Stimulated activated CD4-positive, alpha-beta T cell treated with anti-CD3 and anti-CD28 coated beads, Interleukin-4, amount 100 ng/mL, for 1 hour (primary cell): Measurements from ENCODE around the gene BPIFB4.

ENCODE experiments used
- DNase-seq: peaks from one replicate; pipeline ENCODE4 v3.0.0-alpha.2; 2020

The BPIFB4 gene

DNA sequence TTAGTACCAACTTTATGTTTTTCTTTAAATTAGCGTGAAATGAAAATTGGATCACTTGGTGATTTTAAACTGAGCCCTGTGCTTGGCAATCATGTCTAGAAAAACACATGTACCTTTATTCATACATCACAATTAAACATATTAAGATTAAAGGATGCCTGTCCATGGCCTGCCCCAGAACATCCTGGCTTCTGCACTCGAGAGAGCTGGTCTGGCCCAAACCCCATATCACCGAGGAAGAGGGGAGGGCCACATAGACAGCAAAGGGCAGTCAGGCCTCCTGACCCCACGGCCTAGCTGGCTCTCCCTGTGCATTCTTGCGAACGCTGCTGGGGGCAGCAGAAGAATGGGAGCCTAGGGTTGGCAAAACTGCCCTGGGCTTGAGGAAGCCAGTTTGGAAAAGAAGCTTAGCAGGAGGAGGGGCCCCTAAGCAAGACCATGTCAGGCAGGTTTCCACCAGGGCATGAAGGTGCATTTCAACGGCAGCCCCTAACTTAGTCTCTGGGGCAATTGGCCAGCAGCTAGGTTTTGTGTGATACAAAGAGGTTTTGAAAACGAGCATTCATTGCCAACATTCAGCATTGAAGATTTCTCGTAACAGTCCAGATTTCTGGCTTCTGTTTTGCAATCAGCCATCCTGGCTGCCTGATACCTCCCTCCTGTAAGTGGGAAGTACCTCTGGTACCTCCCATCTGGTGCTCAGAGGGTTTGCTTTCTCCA, 17.2 kb upstream of the BPIFB4 start:
- DNase-seq = no peak

DNA sequence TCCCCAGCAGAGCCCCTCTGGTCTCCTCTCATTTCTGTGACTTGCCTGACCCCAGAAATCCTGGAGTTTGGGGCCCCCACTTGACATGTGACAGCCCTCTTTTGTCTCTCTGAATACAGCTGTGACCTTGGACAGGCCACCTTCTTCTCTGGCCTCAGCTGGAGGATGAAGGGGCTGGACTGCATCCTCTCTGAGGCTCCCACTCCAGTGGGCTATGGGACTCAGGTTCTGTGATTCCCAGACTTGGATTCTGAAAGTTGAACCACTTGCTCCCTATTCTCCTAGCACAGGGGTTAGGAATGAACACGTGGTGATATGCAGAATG, 16.7 kb upstream of the BPIFB4 start:
- no peak for DNase-seq

DNA sequence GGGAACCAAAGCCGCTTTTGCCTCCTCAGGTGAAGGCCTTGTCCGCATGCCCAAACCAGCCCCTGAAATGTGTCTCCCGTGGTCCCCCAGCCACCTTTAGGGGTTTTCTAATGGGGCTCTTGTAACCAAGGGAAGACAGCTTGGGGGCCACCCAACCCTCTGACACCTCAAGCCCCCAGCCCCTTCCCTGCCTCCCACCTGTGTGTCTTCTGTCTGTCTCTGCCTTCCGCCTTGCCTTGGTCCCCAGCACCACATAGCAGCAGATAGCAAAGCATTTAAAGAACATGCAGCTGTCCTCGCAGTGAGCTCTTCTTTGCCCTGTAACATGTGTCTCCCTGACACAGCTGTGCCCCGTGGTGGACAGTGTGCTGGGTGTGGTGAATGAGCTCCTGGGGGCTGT, 16.2 kb upstream of the BPIFB4 start:
- no peak for DNase-seq

DNA sequence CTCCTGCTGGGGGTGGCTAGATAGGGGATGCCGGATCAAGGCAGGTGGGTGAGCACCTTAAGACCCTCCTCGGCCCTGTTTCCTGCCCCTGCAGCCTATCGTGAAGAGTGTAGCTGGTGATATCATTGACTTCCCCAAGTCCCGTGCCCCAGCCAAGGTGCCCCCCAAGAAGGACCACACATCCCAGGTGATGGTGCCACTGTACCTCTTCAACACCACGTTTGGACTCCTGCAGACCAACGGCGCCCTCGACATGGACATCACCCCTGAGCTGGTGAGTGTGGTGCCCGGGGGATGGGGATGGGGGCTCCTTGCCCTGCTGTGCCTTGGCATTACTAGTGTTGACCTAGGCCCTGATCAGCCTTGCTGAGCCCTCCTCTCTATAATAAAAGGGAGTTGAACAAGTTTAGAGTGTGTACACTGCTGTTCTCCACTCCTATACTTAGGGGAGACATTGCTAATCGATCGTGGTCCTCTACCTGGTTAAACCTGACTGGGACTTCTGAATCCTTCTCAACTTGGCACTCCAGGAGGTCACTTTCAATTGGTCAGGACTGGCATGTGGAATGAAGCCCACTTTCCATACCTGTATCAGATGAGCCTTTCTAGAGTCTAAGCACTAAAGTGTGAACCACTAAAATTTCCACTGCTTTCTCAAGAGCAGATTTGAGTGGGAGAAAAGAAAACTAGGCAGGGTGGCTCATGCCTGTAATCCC, 14.7 kb upstream of the BPIFB4 start:
- no peak for DNase-seq

DNA sequence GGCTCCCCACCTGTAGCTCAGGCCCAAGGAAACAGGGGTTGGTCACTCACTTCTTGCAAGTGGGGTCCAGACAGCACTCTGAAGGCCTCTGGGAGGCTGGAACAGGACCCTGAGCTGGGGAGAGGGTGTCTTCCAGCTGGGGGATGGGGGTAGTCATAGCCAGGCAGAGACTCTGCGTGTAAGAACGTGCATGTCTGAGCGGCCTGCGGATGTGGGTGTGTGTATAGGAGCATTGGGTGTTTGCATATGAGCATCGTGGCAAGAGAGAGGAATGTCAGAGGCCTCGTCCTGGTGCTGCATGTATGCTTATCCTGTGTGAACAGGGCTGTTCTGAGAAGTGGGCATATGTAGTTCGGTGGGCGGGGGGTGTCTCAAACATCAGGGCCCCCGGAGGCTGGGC, 13.7 kb upstream of the BPIFB4 start:
- DNase-seq = no peak

DNA sequence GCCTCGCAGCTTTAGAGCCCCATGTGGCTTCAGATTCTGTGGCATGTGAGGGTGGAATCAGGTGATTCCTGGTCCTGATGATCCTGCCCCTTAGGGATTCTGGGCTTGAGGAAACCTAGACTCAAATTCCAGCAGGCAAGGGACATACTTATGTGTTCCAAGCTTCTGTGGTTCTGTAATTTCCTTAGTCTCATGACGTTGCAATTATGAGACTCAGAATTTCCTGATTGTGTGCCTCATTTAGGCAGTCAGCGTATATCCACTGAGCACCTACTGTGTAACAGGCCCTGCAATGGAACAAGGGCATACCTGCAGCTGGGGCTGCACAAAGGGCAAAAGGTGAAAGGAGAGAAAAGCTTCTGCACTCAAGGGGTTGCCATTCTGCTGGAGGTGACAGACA, 11.6 kb upstream of the BPIFB4 start:
- DNase-seq = no peak

DNA sequence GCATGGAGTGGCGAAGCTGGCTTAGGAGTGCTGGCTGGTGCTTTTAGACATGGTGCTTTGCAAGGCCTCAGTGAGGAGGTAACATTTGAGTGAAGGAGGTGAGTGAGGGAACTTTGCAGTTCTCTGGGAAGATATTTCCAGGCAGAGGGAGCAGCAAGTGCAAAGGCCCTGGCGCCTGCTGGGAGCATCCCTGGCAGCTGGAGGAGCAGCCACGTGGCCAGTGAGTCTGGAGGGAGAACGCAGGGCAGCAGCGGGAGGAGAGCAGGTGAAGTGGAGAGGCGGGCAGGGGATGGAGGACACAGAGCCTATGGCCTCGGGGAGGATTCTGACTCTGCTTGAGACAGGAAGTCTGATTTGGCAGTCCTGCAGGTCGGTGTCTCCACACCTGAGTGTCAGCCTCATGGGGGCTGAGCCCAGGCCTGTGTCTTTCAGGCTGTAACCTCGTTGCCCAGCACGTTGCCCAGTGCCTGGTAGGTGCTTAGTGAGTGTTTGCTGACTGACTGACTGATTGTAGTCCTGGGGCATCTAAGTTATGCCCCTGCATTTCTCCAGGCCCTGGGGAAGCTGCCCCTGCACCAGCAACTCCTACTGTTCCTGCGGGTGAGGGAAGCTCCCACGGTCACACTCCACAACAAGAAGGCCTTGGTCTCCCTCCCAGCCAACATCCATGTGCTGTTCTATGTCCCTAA, 11.0 kb upstream of the BPIFB4 start:
- no peak for DNase-seq

DNA sequence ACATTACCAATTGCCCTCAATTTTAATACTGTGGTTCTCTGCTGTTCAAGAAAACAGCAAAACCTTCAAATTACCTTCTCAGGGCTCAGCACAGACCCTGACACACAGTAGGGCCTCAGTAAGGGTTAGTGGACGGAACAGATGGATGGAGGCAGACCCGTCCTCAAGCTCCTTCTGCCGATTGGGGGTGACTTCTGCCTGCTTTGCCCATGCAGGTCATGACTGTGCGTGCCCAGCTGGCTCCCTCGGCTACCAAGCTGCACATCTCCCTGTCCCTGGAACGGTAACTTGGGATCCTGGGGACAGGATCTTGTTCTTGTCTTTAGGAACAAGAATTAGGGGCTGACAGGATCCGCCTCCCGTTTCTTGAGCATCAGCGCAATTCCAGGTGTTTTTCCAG, 9.8 kb upstream of the BPIFB4 start:
- no peak for DNase-seq

DNA sequence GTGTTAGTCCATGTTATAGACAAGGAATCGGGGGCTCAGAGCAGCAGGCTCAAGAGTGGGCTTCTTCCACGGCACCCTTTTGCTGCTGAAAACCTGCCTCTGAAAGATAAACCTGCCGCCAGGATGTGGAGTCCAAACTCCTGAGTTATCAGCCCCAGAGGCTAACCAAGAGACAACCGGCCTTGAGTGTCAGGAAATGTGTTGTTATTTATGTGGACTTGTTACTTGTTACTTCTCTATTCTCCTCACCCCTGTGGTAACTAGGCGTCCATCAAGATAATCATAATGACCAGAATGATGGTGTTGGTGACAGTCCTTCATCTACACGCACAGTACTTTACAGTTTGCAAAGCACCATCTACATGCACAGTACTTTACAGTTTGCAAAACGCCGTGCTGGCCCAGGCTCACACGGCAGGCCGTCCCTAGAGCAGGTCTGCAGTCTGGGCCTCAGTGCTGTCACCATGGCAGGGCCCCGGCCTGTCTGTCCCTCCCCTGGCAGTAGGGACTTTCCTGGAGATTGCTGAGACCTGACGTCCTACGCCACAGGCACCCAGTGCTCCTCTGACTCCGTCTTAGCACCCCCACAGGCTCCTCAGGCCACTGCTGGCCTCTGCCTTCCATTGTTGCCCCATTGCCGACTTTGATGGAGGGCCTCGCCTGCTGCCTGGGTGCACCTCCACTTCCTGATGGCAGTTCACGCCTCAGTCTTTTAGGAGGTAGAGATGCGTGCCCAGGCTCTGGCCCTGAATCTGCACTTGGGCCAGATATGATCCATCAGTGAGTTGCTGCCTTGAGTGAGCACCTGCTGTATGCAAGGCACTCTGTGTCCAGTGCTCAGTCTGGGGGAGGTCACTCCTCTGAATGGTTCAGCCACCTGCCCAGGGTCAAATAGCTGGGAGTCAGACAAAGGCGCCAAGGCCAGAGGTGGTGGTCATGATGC, 9.1 kb upstream of the BPIFB4 start:
- DNase-seq = no peak

DNA sequence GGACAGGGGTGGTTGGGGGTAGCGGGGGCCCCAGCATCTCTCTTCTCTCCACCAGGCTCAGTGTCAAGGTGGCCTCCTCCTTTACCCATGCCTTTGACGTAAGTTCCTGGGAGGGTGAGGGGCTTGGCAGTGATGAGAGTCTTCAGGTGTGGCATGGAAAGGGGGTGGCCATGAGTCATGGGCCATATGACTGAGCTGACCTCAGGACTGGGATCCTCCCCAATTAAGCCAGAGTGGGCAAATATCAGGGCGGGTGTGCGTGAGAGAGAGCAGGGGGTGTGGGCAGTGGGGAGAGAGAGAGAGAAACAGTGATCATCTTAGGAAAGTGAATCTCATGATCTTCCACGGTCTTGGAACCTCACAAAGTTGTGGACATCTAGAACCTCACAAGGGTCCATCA, 8.2 kb upstream of the BPIFB4 start:
- no peak for DNase-seq

DNA sequence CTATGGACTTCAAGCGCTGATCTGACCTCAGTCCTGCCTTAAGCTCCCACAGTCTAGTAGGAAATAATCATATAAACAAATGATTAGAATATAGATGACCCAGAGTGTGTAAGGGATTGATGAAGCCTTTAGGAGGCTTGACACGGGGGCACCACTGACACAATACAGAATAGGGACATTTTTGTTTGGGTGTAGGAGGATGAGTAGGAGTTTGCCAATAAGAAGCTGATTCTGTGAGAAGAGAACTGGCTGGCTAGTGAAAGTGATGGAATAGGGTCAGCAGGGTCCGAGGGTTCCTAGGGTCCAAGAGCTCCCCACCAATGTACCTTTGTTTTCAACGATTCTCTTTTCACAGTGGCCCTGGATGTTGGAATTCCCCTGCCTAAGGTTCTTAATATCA, 7.1 kb upstream of the BPIFB4 start:
- no peak for DNase-seq

DNA sequence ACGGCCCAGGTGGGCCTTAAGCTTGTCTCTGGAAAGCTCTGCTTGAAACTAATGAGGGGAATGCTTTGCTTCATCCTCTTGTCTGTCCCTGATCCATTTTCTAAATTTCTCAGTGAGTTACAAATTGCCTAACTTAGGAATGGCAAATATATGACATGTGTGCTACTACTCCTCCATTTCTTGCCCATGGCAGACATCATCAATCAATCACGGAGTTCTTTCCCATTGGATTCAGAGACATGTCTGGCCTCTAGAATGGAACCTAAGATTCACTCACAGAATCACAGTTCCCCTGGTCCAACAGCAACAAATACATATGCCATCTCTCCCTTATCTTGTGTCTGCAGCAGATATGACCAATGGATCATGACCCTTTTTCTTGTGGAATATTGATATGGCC, 6.6 kb upstream of the BPIFB4 start:
- no peak for DNase-seq

DNA sequence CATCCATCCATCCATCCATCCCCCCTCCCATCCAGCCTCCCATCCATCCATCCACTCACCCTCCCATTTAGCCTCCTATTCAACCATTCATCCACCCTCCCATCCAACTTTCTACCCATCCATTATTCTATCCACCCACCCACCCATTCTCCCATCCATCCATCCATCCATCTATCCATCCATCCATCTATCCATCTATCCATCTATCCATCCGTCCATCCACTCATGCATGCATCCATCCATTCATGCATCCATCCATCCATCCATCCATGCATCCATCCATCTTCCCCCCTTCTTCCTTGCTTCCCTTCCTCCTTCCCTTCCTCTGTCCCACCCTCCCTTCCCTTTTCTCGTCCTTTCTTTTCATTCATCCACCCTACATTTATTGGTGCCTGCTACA, 4.8 kb upstream of the BPIFB4 start:
- DNase-seq = no peak

DNA sequence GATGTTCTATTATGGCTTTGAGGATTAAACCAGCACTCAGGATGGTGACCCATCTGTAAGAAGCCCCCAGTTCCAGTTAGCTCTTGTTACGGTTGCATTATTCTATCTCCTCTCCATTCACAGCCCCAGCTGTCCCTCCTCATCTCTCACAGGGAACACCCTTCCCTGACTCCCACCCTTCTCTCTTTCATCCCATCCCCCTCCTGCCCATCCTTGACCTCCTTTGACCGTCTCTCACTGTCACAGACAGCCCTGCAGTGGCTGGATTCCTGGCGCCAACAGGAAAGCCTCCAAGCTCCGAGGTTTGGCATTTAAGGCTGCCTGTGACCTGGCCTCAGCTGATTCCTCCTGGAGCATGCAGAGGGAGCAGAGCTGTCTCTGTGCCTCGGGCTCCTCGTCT, 4.2 kb upstream of the BPIFB4 start:
- no peak for DNase-seq

DNA sequence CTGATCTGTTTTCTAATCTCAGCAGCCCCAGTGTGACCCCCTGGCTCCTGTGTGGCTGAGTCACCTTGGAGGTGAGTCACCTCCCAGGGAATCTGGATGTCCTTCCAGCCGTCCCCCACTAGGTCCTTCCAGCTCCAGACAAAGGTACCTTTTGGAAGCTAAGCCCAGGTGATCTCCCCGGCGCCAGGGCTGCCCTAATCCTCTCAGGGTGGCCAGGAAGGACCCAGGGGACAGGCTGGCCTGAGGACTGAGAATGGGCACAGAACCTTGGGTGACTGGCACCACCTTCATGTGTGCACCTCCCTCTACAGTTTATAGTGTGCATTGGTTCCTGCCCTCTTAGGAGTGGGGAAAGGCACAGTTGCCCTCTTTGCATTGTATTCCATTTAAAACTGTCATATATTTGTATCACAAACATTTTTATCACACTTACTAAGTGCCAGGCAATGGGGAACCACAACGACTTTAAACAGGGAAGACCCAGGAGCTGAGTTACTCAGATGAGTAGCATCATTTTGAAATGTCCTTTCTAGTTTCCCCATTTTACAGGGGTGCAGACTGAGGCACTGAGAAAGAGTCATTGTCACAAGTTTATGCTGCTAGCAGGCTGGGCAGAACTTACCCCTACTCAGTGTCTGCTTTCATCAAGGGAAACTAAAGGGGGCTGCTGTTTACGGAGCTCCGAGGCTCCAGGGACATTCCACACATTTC, 2.6 kb upstream of the BPIFB4 start:
- DNase-seq = no peak

DNA sequence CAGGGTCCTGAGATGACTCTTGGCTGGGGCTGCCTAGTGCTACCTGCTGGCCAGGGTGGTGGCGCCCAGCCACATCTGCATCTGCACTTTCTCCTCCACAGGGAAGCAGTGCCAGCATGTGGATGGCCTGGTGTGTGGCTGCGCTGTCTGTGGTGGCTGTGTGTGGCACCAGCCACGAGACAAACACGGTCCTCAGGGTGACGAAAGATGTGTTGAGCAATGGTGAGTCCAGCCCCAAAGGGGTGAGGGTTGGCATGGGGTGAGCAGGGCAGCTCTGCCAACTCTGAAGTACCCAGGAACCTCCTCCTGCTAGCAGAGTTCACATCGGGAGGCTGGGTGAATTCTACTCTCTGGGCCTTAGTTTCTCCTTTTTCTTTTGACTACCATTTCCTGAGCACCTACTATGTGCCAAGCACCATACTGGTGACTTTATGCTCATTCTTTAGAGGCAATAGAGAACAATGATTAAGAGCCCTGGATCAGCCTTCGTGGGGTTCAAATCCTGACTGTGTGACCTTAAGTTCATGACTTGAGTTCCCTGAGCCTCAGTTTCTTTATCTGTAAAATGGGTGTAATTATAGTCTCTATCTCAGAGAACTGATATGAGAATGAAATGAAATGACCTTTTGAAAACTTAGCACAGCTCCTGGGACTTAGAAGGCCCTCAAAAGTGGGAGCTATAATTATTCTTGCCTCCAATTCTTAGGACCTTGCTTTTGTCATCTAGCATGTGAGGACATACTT, 2.1 kb downstream of the BPIFB4 start:
- no peak for DNase-seq

DNA sequence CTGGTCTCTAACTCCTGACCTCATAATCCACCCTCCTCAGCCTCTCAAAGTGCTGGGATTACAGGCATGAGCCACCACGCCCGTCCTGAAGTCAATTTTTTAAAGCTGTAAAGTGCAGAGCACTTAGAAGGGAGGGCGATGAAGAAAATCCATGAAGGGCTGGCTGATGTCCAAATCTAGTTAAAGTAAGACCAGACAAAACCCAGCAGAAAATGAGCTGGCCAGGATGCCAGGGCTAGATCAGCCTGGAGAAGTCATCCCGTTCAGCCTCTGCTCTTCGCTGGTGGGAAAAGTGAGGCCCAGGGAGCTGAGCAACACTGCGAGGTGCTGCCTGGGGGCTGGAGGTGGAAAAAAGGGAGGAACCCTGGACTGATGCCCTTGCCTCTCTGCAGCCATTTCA, 3.1 kb downstream of the BPIFB4 start:
- no peak for DNase-seq

DNA sequence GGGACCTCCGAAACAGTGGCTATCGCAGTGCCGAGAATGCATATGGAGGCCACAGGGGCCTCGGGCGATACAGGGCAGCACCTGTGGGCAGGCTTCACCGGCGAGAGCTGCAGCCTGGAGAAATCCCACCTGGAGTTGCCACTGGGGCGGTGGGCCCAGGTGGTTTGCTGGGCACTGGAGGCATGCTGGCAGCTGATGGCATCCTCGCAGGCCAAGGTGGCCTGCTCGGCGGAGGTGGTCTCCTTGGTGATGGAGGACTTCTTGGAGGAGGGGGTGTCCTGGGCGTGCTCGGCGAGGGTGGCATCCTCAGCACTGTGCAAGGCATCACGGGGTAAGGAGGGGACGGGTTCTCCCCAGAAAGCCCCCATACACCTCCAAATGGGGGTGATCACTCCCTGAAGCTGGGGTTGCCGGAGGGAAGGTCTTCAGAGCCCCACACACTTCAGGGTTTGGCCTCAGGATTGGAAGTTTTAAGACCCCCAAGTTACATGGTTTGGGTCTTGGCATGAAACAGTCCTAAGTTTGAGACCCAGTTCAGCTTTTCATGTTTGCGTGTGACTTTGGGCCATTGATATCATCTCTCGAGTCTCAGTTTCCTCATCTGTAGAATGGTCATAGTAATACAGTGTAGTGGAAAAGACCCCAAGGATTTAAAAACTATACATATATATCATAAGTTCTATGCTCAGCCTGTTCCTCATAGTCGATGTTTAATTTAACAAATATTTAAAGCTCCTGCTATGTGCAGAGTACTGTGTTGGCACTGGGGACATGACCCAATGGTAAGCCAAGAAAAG, 4.3 kb downstream of the BPIFB4 start:
- DNase-seq = no peak

DNA sequence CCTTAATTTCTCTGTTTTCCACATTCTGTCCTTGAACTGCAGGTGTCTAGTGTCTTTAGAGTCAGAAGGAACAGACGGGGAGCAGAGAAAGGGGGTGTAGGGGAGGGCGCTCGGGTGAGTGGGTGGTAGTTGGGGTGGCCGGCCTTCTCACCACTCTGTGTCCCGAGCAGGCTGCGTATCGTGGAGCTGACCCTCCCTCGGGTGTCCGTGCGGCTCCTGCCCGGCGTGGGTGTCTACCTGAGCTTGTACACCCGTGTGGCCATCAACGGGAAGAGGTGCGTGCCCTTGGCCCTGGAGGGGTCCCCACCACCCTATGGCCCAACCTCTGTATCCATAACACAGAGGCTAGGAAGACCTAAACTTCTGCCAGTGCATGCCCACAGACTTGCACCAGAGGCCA, 5.3 kb downstream of the BPIFB4 start:
- DNase-seq = no peak

DNA sequence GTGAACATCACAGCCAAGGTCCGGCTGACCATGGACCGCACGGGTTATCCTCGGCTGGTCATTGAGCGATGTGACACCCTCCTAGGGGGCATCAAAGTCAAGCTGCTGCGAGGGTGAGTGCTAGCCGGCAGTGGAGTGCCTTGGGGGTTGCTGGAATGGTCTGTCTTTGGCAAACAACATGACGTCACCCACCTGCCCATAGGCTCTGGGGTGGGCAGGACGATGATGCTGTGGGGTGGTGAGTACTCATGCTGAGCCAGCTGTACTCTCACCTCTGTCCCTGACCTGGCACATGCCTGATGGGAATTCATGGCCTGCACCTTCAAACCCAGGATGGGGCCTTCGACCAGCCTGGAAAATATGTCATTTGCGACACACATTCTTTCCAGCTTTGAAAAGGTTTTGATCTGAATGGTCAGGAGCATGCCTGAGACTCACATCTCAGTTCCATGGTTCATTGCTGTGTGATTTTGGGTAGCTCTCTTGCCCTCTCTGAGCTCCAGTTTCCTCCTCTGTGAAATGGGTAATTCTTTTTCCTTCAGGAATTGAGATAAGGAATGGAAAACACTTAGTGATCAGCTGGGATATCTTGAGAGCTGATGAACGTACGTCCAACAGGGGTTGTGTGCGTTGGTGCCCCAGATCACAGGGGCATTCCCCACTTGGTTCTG, 6.7 kb downstream of the BPIFB4 start:
- DNase-seq = no peak
